Kidney capillary endothelial cell (primary cell): ENCODE measurements around the gene UBE2J2.

ENCODE experiments used
- DNase-seq: peaks from one replicate; pipeline ENCODE4 v3.0.0-alpha.2; 2018; ENCODE audit warnings: low spot score

UBE2J2 gene

DNA sequence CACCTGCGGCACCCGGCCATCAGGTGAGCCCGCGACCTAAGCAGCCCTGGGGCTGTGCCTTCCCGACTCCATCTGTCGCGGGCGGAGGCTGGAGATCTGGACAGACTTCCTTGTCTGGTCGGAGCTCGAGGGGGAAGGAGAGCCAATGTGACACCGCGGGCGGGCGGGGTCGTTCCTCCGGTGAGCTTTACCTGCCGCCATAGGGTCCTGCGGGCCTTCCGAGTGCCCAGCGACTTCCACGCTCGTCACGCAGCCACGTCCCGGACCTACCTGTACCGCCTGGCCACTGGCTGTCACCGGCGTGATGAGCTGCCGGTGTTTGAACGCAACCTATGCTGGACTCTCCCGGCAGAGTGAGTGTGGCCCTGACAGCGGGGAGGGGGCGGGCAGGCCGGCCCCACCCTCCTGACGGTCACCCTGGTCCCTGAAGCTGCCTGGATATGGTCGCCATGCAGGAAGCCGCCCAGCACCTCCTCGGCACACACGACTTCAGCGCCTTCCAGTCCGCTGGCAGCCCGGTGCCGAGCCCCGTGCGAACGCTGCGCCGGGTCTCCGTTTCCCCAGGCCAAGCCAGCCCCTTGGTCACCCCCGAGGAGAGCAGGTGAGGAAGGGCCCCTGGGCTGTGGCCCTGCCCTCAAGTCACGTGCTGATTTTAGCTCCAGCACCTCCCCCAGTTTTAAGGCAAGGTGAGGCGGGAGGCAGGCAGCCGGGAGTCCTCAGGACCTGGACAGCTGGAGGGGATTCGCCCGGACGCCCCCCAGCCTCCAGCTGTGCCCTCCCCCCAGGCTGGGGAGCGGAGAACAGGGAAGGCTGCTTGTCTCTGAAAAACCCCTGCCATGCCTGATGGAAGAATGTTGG is 35.8 kb upstream of the UBE2J2 start:
- DNase-seq = no peak

DNA sequence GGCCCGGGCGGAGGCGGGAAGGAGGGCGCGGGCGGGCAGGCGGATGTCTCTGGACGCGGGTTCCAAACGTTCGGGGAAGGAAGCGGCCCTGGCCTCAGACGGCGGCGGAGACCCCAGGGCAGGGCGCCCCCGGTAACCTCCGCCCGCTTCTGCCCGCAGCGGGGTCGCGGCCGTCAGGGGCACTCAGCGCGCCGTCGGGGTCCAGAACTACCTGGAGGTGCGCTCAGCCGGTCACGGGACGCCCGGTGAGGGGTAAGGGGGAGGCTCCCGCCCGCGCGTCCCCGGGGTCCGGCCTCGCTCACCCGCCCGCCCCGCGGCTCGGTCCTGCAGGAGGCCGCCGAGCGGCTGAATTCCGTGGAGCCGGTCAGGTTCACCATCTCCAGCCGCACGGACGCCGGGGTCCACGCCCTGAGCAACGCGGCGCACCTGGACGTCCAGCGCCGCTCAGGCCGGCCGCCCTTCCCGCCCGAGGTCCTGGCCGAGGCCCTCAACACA is 35.1 kb upstream of the UBE2J2 start:
- no peak for DNase-seq

DNA sequence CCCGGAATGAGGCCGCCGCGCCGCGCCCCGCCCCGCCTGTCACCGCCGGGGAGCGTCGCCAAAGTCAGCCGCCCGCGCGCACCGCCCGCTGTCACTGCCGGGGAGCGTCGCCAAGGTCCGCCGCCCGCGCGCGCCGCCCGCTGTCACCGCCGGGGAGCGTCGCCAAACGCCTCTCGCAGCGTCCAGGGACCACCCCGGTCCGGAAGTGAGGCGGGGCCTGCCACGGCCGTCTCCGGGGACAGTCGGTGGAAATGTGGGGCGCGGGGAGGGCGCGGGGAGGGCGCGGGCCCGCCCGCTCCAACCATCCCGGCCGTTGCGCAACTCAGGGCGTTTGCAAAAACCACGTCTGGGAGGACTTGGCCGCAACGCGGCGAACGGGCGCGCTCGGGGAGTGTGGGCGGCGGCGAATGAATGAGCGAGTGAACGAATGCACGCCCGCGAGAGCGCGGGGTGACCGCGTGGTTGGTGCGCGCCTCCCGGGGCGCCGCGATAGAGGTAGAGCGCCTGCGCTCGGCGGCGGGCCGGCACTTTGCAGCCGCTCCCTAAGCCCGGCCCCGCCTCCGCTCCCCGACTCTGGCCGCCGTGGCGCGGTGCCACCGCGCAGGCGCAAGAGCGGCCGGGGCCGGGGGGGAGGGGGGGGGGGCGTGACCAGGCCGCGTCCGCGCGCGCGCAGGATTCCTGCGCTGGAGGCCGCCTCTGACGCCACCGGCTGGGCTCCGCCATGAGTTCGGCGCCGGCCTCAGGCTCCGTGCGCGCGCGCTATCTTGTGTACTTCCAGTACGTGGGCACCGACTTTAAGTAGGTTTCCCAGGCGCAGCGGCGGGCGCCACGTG is 34.5 kb upstream of the UBE2J2 start, which contains the start of the genes ACAP3 and PUSL1:
ACAP3 (minus strand) TSS at position 8 of the 833 bp plus-strand sequence. CDS start 115 bp downstream, outside the sequence.
PUSL1 (plus strand) TSS at position 675 of the 833 bp plus-strand sequence; CDS start at position 722, 47 bp downstream.
- DNase-seq = peak; percentile 88

DNA sequence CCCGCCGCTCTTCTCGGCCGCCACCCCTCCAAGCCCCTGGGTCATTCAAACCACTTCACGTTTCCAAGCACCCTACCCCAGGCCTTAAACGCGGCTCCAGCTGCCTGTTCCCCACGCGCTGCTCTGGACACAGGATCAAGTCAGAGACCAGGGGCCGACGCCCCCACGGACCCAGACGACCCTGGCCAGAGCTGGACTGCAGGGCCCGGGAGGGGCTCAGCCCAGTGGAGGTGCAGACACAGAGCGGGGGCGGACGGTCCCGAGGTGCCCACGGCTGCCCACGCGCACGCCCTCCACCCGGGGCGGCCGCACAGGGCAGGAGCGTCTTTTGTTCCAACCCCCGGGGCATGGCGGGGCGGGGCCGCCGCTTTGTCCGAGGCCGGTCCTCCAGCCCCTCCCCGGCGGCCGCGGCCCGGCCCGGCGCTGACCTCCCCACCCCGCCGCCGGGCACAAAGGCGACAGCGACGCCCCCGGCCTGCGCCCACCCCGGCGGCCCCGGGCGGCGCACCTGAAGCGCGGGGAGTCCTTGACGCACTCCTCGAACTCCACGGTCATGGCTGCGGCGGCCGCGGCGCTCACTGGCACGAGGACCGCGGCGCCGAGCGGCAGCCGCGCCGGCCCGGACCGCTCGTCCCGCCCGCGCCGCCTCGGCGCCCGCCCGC is 33.7 kb upstream of the UBE2J2 start:
- no peak for DNase-seq

DNA sequence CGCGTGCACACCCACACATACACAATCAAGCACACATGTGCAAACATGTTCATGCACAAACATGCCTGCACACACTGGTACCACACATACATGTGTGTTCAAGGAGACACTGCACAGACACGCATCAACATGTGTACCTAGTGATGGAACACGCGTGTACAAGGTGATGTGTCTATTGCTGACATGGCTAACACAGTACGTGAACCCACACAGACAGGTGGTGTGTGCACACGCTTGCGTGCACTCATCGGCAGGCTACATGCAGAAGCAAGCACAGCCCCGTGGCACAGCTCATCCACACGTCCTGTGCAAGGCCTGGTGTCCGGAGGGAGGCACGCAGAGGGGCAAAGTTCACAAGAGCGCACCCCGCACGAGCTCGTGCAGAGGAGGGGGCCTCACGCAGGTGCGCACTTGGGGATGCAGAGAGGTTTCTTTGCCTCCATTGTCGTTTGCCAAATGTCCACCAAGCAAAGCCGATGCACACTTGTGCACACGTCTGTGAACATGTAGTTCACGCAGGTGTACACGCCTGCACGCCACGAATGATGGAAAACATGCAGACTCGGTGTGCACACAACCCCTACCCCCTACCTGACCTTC is 33.1 kb upstream of the UBE2J2 start:
- no peak for DNase-seq

DNA sequence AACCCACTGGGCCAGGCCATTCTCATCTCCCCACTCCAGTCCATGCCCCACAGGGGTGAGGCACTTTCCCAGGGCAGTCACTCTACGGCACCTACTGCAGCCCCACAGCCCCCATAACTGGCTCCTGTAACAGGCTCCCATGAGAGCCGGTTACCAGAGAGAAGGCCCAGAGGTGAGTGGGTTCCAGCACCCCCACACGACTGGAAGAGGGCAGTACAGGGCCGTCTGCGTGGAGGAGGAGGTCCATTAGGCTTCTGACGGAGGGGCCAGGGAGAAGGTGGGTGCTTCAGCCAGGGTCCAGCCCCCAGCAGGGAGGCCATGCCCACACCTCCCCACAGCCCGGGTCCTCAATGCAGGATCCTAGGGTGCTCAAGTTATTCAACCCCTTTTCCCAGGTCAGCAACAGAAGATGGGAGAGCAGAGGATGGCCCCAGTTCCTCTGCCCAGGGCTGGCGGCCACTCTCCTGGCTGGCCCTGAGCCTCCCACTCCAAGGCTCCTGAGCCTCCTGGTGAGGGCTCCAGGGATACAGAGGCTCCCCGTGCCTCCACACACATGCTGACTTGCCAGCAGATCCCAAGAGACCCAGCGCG is 32.5 kb upstream of the UBE2J2 start:
- DNase-seq = no peak

DNA sequence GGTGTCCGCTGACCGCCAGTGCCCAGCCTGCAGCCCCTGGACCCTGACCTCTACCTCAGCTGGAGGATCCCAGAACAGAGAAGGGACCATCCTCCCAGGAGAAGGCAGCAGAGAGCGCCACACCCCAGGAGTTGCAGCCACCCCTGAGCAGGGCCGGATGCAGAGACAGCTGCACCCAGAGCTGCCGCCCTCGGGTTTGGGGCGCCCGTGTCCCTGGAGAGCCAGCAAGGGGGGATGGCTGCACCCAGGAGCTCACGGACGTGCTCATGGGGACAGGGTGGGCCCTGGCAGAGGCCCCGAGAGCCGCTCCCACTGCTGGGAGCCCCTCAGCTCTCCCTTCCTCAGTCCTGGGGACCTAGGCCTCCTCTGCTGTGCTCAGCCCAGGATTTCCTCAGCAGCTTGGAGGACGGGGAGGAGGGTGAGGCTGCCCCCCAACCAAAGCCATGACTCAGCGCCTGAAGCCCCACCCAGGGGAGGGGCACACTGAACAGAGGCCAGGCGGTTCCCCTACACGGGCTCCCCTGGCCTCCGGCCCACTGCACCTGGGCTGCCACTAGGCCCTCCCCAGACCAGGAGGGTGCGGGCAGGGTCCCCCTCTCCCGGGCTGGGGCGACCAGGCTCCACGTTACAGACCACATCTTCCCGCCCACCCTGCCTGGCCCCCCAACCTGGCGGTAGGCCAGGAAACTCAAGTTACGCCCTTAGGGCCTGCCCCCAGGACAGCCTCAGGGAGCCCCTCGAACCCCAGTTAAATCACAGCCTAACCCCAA is 31.8 kb upstream of the UBE2J2 start:
- no peak for DNase-seq

DNA sequence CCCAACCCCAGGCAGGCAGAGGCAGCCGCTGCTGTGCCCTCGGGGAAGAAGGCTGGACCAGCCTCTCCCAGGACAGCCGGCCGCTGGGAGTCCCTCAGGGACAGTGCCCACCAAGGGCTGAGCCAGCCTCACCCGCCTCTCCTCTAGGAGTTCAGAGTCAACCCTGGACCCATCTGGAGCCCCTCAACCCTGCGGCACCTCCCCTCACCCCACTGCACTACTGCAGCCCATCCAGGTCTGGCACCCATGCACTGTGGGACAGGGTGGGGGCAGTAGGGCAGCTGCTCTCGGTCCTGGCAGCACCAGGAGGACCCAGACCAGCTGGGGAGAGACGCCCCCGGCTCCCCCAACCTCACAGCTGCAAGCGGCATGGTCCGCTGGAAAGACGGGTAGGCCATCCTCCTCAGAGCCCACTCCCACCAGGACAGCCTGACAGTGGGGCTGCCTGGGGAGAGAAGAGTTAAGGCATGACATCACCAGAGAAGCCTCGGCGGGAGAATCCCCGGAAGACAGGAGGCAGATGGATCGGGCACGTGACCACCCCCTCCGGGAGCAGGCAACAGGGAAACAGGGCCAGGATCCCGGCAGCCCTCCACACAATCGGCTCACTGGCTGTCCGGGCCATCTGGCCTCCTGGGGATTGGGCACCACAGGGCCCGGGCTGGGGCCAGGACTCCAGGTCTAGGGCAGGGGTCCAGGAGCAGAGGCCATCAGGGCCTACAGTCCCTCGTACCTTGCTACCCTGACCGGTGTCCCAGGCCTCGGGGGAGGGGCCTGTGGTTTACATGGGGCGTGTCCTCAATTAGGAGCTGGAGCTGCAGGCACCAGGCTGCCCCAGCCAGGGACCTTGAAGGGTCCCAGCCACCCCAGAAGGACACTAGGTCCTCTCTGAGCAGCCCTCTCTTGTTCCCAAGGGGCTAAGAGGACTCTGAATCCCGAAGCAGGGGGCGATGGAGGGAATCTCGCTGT is 31.0 kb upstream of the UBE2J2 start:
- peak; percentile 39 for DNase-seq

DNA sequence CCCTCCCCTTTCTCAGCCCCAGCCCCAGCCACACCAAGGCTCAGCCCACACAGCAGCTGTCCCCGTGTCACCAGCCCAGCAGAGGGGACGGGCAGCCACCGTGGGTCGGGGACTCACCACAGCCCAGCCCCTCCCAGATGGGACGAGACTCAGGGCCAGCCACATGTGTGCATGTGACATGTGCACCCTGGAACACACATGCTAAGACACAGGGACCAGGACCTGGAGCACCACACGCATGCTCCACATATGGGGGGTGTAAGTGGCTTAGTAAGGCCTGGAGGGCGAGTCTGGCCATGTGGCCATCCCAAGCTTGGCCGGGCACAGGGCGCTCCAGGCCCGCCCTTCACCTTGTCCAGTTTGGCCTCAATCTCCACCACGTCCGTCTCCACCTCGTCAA is 30.1 kb upstream of the UBE2J2 start:
- no peak for DNase-seq

DNA sequence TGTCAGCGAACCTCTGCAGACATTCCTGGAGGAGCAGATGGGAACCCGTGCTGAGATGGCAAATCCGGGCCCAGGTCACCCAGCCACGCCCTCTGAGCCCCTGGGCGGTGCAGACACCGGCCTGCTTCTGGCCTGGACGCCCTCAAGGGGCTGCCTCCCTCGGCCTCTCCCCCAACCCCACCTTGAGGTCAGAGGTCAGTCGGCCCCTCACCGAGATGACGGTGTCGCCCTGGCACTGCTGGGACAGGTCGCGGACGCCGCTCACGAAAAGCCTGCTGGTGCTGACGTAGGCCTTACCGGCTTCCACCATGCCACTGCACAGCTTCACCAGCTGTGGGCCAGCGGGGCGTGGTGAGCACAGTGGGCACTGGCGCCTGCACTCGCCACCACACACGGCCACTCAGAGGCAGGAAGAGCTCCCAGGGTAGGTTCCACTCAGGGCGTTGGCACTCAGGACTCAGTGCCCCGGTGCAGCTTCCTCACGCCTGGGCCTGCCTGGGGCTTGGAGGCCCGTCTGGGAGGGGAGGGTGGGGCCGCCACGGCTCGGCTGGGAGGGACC is 29.4 kb upstream of the UBE2J2 start:
- no peak for DNase-seq

DNA sequence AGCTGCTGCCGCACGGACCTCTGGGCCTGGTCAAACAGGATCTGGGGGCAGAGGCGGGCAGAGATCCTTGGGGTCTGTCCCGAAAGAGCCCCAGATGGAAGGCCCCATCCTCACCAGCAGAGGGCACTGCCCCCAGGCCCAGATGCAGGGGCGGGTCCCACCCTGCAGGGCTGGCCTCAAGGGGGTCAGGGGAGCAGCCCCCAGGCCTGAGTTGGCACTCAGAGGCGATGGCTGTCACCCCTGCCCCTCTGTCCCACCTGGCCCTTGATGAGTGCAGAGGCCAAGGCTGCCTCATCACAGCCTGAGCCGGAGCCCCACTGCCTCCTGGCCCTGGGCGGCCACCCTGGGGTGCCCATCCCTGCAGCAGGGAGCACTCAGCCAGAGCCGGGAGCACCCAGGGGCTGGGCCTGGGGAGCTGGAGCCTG is 28.4 kb upstream of the UBE2J2 start:
- DNase-seq = no peak

DNA sequence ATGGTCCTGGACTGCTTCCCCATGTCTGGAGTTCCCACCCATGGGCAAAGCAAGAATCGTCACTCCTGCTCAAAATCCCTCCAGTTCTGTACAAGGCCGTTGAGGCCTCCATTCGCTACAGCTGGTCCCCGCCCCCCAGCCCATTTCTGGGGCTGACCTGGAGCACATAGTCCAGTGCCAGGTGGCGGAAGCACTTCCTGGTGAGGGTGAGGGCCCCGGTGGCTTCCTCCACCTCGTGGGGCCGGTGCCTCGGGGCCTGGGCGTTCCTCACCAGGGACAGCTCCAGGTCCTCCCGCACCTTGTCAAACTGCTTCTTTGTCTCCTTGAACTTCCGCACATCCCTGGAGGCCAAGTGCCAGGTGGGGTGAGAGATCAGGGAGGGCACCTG is 26.7 kb upstream of the UBE2J2 start:
- no peak for DNase-seq

DNA sequence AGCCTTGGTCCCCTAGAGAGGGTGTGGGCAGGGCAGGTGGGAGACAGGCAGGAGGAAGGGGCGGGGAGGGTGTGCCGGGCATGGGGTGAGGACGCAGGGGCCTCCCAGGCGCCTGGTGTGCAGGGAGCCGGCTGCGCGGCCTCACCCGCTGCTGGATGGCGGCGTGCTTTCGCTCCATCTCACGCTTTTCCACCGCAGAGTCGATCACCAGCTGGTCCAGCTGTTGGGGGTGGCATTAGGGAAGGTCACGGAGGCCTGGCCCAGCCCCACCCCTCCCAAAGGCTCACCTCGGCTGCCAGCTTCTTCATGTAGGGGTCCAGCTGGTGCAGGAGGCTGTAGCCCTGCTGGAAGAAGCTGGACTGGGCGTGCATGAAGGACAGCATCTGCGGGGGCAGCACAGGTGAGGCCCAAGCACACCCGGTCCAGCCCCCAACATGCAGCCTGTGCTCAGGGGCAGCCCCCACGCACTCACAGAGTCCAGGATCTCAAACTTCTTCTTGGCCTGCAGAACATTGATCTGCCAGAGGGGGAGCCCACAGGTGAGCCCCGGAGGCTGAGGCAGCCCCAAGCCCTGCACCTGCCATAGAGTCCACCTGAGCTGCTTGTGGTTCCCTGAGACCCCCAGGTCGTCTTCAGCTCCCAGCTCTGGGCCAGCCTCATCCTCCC is 26.2 kb upstream of the UBE2J2 start:
- no peak for DNase-seq

DNA sequence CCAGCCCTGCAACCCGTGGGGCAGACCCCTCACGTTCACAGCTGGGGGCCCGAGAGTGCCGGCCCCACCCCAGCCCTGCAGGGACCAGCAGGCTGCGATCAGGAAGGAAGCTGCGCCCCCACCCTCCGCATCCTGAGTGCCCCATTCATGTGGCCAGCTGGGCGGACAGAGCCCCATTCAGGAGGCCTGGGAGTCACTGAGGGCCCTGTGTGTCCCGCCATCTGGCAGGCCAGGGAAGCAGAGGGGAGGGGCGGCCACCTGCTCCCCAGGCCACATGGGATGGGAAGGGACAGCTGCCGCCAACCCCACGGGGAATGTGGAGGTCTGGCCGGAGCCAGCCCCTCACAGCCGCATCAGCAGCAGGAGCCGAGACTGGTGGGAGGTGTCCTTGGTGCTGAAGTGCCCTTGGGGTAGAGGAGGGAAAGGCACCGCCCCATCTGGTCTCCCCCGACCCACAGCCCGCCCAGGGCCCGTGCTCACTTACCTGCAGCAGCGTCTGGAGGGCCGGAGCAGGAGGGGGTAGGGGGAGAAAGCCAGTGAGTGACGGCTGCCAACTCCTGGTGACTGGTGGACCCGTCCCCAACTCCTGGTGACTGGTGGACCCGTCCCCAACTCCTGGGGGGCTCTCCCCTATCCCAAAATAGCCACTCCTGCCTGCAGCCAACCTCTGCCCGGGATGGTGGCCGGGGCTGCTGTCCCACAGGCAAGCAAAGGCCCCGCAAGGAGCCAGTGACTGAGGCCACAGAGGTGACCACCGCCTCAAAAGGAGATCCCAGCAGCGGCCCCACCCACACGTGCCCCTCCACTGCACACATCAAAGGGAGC is 25.4 kb upstream of the UBE2J2 start:
- DNase-seq = peak; percentile 29

DNA sequence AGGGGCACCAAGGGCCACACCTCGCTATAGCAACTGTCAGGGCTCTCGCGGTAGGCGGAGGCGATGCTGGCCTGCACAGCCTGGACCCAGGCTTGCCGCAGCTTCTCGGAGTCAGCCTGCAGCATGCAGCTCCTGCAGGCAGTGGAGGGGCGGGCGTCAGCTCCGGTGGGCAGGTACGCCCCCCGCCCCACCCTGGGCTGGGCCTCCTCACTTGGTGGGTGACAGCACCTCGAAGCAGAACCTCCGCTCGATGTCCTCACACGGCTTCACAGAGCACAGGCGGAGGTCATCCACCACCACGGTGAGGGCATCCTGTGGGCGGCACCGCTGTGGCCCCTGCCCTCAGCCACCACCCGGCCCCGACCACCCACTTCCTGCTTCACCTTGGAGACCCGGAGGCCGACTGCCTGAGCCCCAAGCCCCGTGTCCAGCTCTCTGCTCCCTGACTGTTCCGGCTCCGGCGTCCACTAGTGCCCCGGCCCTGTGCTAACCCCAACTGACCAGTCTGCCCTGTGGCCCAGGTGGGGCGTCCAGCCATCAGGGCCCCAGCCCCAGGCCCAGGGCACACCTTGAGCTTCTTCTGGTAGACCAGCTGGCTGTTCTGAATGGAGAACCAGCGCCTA is 24.3 kb upstream of the UBE2J2 start:
- no peak for DNase-seq

DNA sequence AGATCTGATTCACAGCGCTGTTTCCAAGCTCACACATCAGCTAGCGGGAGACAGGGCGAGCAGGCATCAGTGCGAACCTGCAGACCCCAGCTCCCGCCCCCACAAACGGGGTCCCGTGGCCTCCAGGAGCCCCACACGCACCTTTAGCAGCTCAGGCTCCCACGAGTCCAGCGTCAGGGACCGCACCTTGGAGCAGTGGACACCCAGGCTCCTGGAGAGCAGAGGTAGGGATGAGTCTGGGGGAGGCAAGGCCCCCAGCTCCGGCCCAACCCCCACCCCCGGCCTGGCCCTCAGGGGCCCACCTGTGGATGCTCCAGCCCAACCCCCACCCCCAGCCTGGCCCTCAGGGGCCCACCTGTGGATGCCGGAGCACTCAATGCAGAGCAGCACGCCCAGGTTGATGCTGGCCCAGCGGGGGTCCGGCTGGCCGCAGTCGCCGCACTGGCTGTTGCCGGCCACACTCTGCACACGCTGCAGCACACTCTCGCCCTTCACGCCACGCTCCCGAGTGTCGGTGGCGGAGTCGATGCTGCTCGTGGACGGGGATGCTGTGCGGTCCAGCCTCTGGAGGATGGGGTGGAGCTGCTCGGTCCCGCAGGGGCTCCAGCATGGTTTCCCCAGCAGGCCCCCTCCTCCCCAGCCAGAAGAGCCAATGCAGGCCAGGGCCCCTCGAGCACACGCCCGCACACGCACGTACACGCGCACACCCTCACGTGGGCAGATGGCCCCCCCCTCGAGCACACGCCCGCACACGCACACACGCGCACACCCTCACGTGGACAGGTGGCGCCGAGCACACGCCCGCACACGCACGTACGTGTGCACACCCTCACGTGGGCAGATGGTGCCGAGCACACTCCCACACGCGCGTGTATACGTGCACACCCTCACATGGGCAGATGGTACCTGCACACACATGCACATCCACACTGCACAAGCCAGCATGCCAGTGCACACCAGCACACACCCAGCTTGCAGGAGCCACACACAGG is 22.7 kb upstream of the UBE2J2 start:
- DNase-seq = no peak
